ENCODE data around the gene TSSK6.

Gene TSSK6

DNA sequence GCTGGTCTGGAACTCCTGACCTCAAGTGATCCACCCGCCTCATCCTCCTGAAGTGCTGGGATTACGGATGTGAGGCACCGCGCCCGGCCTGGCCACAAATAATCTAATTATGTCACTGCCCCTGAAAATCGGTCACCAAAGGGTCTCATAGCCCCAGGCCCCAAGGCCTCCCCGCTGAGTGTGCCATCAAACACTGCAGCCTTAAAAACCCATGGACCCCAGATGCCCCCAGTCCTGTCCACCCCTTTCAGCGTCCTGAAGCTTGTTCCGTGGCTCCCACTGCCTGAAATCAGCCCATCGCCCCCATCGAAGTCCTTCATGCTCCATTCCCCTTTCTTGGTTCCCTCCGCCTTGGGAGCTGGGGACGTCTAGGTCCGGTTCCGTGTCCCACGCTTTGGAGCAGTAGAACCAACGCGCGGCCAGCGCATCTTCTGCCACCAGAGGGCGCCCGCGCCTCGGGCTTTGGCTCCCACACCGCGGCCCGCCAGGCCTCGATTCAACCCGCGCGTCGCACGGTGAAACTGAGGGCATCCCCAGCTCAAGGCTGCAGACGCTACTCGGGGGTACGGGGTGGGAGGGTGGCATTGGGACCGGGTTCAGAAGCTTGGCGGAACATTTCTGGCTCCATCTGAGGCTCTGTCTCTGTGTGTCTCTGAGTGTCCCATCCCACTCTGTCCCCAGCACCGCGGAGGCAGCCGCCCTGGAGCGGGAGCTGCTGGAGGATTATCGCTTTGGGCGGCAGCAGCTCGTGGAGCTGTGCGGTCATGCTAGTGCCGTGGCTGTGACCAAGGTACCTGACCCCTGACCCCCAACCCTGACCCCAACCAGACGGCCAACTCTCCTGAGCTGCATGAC, 16.8 kb upstream of the TSSK6 start:
- DNase-seq (ENCODE audit: low read depth in 2 of 2, low spot score in 1 of 2): peak; percentile 77 to 78

DNA sequence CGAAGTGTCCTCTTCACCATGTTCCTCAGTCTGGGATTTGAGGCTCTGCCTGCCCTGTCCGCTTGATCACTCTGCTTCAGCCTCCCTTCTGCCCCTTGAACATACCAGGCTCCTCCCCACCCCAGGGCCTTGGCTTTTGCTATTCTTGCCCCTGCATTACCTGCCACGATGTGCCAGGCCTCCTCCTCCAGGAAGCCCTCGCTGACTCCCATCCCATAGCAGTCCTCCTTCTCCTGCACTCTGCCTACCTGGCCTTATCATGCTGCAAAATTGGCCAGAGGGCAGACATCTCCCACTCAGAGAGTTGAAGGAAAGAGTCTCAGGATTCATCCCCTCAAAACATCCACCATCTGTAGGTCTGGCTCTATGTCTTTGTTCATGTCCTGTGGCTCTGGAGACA, 15.5 kb upstream of the TSSK6 start:
- no peak for DNase-seq (ENCODE audit: low read depth in 2 of 2, low spot score in 1 of 2)

DNA sequence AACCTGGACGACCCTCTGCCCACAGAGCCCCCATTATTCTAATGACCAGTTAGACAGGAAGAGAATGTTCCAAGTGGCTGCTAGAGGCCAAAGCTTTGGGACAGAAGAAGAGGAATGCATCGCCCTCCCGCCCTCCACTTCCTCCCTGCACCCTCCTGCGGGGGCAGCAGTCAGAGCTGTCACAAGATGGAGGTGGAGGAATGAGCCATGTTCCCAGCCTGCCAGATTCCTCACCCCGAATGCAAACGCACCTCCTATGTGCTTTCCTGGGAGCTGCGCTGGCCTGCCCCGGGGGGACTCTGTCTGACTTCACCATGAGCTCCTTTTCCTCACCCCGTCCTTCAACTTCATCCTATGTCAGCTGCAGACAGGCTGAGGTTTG, 15.1 kb upstream of the TSSK6 start:
- no peak for DNase-seq (ENCODE audit: low read depth in 2 of 2, low spot score in 1 of 2)

DNA sequence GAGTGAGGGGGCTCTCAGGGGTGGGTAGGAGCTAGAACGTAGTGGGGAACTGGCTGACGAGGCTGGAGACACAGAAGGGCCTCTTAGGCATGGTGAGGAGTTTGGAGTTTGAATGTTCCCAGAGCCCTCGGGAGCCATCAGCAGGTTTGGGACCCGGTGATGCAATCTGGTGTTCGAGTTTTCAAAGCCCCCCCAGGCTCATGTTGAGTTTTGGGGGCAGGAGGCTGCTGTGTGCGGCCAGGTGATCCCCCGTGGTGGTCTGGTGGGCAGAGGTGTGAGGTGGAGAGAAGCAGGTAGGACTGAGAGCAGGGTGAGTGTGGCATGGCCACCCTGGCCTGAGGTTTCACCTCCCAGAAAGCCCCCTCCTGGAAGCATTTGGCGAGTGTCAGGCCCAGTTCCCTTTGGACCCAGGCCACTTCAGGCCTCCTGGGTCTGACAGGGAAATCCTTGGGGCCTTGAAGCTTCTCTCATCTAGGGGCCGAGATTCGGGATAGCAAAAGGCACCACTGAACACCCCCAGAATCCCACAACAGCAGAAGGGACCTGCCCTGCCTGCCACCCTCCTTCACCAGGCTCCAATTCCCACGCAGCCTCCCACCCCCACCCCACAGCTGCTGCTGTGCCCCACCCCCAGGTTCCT, 14.6 kb upstream of the TSSK6 start:
- DNase-seq (ENCODE audit: low read depth in 2 of 2, low spot score in 1 of 2): no peak

- DNase-seq (ENCODE audit: low read depth in 2 of 2, low spot score in 1 of 2): no peak
Observed at GRCh38 chr19:19528721-19529490, 13.6 kb upstream of the TSSK6 start, which contains the start of gene YJEFN3. Gene YJEFN3 (plus strand): TSS chr19:19528911. CDS start chr19:19528933, 22 bp downstream.

DNA sequence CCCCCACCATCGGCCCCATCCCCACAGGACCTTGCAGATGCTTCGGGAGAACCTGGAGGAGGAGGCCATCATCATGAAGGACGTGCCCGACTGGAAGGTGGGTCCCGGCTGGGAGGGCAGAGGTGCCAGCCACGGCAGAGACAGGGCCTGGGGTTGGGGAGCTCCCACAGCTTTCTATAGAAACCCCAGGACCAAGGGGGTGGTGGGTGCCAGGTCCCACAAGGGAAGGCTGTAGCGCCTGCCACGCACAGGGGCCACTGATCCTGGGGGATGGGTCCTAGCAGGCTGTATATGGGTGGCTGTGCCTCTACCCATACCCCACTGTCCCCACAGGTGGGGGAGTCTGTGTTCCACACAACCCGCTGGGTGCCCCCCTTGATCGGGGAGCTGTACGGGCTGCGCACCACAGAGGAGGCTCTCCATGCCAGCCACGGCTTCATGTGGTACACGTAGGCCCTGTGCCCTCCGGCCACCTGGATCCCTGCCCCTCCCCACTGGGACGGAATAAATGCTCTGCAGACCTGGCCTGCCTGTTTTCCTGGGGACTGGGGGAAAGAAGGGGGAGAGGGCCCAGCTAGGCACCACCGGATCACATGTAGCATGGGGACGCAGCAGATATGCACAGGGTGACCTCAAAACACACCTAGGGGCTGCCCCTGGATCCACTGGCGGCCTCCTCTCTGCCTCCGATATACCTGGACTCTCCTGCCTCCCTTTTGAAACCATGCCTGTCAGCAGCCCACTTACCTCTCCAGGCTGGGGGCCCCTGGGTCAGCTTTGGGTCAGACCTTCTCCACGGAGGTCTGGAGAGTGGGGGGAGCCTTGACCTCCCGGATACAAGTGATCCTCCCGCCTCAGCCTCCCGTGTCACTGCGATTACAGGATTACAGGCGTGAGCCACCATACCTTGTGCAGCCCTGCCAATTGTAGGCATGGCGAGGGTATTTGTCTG, 12.6 kb upstream of the TSSK6 start:
- no peak for DNase-seq (ENCODE audit: low read depth in 2 of 2, low spot score in 1 of 2)

GRCh38 chr19:19527371-19527656, 12.0 kb upstream of the TSSK6 start:
- no peak for DNase-seq (ENCODE audit: low read depth in 2 of 2, low spot score in 1 of 2)

DNA sequence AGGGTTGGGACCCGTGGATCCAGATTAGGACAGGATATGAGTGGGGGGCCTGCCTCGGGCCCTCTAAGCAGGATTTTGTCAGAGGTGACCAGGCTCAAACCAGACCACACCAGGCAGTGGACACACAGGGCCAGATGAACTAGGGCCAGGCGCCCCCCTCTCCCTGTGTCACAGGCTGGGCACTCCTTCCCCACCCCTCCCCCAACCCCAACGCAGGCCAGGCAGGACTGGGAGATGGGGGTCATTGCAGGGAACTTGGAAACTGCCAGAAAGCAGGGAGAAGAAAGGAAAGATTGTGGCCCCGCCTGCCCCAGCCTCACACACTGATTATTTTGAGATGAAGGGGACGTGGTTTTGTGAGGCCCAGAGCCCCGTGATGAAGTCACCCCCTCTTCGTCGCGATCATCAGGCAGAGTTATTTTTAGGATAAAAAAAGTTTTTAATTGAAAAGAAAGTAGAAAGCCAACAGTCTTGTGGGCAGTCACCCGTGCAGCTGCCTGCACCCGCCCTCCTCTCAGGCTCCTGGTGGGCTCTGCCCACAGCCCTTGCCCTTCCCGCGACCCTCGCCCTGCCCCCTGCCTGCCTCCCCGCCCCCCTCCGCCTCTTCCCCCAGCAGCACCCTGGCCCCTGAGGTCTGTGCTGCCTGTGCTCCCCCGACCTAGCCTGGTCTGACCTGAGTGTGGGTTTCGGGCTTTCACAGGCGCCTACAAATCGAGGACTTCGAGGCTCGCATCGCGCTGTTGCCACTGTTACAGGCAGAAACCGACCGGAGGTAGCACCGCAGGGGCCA, 11.4 kb upstream of the TSSK6 start:
- DNase-seq (ENCODE audit: low read depth in 2 of 2, low spot score in 1 of 2): no peak

DNA sequence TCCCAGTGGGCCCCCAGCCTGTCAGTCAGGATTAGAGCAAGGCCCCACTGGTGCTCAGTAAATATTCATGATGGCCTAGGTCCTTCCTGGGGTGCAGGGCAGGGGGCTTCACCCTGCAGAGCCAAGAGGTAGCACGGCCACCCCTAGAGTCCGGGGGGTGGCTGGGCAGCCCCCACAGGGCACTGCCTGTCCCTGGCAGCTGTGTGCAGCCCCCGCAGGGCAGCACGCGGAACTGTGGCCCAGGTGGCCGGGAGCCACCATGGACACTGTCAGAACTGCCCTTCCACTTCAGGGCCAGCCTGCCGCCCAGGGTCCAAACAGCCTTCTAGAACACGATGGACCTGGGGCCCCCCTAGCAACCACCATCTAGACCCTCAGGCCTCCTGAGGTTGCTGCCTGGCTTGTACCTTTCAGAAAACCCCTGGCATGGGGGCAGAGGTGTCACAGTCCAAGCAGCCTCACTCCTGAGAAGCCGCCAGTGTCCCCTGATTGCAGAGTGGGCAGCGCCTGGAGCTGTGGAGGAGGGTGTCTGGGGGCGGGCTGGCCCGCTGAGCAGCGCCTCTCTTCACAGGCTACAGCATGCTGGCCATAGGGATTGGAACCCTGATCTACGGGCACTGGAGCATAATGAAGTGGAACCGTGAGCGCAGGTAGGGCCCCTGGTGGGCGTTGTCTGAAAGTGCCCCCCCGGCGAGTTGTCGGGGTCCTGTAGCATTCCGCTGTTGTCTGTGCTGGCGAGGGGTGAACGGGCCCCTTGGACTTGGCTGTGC, 10.4 kb upstream of the TSSK6 start:
- no peak for DNase-seq (ENCODE audit: low read depth in 2 of 2, low spot score in 1 of 2)

GRCh38 chr19:19524053-19524452, 8.7 kb upstream of the TSSK6 start:
- no peak for DNase-seq (ENCODE audit: low read depth in 2 of 2, low spot score in 1 of 2)

DNA sequence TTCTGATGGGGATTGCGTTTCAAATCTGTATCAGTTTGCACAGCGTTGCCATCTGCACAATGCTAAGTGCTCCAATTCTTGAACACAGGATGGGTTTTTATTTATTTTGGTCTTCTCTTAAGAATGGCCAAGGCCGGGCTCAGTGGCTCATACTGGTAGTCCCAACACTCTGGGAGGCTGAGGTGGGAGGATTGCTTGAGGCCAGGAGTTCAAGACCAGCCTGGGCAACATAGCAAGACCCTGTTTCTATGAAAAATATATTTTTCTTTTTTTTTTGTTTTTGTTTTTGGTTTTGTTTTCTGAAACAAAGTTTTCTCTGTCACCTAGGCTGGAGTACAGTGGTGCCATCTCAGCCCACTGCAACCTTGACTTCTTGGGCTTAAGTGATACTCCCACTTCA, 7.8 kb upstream of the TSSK6 start:
- no peak for DNase-seq (ENCODE audit: low read depth in 2 of 2, low spot score in 1 of 2)

DNA sequence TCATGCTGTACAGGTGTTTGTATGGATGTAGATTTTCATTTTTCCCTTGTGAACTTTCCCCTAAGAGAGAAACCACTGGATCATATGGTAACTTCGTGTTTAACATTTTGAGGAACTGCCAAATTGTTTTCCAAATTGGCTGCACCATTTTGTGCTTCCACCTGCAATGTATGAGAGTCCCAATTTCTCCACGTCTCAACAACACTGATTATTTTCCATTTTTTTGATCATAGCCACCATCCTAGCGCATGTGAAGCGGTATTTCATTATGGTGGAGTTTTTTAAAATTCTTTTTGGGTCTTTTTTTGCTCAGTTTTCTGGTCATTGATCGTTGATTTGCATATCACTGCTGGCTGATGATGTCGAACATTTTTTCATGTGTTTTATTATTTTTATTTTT, 5.6 kb upstream of the TSSK6 start:
- DNase-seq (ENCODE audit: low read depth in 2 of 2, low spot score in 1 of 2): no peak

DNA sequence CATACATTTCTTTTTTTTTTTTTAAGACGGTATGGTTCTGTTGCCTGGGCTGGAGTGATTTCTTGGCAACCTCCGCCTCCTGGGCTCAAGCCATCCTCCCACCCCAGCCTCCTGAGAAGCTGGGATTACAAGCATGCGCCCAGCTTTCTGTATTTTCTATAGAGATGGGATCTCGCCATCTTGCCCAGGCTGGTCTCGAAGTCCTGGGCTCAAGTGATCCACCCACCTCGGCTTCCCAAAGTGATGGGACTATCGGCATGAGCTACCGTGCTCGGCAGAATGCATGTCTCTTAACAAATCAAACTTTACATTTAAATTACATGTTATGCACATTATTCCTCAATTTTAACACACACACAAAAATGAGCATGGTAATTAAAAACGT, 1.9 kb upstream of the TSSK6 start:
- DNase-seq (ENCODE audit: low read depth in 2 of 2, low spot score in 1 of 2): no peak

DNA sequence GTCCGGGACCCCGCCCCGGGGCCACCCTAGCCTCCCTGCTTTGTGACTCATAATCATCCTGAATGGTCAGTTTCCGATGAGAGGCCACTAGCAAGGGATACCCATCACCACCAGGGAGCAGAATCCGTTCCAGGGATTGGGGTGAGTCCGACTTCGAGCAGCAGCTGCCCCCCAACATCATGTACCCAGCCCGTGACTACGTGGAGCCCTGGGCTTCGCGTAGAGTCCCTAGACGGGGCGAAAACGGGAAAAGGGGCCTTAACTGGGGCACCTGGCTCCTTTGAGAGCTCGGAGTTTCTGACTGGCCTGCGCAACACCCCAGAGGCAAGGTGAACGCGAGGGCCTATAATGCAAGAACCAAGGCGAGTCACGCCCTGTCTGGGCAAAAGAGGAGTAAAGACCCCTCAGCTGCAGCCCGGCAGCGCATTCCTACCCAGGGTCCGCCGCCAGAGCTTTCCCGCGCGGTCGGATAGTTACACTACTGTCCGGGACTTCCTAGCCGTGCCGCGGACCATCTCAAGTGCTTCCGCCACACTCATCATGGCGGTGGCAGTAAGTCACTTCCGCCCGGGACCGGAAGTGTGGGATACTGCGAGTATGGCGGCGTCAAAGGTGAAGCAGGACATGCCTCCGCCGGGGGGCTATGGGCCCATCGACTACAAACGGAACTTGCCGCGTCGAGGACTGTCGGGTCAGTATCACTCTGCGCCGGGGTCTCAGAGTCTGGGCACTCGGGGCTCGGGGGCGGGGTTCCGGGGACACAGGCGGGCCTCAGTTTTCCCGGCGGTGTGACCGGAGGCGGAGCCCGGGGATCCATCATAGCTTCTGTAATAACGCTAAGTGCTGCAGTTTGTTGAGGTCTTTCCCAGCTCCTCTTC, 533 bp upstream of the TSSK6 start, which contains the start of gene NDUFA13:
TSS of gene NDUFA13 (plus strand) at position 584 of the 878 bp plus-strand sequence. CDS start at position 598, 14 bp downstream.
- peak; percentile 85 to 89 for DNase-seq (ENCODE audit: low read depth in 2 of 2, low spot score in 1 of 2)

- DNase-seq (ENCODE audit: low read depth in 2 of 2, low spot score in 1 of 2): no peak
Observed at GRCh38 chr19:19514215-19514657, 1.1 kb downstream of the TSSK6 start.

DNA sequence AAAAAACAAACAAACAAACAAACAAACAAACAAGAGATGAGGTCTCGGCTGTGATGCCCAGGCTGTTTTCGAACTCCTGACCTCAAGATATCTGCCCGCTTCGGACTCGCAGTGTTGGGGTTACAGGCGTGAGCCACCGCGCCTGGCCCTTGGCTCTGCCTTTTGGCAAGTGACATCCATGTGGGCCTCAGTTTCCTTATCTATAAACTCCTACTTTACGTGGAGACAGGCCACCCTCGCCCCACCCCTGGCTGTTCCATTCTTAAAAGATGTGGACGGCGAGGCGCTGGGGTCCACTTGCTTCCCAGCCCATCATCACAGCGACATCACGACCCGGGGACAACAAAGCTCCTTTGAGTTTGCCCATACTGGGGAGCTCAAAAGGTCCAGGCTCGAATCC, 1.7 kb downstream of the TSSK6 start:
- no peak for DNase-seq (ENCODE audit: low read depth in 2 of 2, low spot score in 1 of 2)

DNA sequence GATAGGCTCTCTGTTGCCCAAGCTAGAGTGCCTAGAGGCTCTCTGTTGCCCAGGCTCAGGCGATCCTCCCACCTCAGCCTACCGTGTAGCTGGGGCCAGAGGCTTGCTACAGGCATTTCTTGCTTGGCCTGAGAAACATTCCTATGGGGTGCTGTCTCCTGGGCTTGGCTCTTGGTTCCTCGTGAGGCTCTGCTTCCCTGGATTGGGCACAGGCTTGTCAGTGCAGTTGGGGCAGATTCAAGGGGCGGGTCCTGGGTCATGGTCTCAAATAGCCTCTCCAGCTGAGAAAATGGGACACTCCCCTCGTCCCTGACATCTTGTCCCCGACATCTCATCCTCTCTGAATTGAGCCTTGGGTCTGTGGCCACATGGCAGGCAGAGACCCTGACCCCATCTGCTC, 4.9 kb downstream of the TSSK6 start:
- no peak for DNase-seq (ENCODE audit: low read depth in 2 of 2, low spot score in 1 of 2)

DNA sequence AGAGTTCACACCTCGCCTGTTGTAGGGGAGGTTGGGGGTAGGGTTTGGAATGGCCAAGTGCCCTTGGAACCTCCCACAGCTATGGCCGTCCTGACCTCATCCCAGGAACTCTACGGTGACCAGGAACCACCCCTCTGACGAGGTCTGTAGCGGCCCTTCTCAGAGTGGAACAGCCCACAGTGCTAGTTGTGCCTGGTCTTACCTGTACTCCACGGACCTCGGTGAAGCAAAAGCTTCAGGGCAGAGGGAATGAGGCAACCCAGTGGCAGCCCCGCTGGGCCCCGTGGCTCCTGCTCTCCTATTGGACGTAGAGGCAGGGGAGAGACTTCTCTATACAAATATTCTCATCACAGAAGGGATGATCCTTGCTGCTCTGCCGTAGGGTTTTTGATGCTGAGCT, 7.1 kb downstream of the TSSK6 start:
- no peak for DNase-seq (ENCODE audit: low read depth in 2 of 2, low spot score in 1 of 2)

Data from stimulated activated CD8-positive, alpha-beta memory T cell treated with anti-CD3 and anti-CD28 coated beads, Interleukin-4, amount 100 ng/mL, for 1 hour (primary cell).